Skin of body (tissue), 2 donors: ENCODE measurements around the gene DYNC1I2. TPM values are rescaled to one million over a fixed set of nuclear protein-coding genes. Genes with fewer than 3 reads are reported as not detected.
A peak's percentile ranks its signal among the peaks of the same experiment; 100 is the strongest.
"Not testable (repeated sequence)": the region's sequence is repeated elsewhere in the genome, so short reads cannot be mapped to it uniquely, and the experiment has no call there.

ENCODE experiments used
- DNase-seq: peaks from one replicate; lab custom pipeline; 2025; lab: John Stamatoyannopoulos, UW
- total RNA-seq: library from RNA; depleted of rRNA; stranded (reverse); fragments of >200 nt; gene quantifications from one replicate; pipeline ENCODE4 v1.2.3, GENCODE V29; 2014

DYNC1I2 gene
- total RNA-seq, 1 donor from 2014 or later: 98.7 TPM

DNA sequence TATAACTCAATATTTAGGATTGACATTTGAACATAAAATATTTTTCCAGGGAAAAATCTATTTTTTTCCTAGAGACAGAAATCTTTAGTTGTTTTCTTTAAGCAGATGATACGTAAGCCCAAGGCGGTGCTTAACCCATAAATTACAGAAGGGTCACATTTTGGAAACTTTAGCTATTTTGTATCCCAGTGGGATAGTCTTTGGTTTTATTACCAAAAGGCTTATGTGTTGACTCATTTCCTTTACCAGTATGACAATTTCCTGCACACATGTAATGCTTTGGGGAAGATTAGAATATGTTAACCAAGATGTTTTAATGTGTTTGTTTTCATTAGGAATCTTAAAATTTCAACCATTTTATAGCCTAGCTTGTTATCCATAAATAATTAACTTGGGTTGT, 24.8 kb downstream of the DYNC1I2 start:
- DNase-seq: peak; percentile 6

DNA sequence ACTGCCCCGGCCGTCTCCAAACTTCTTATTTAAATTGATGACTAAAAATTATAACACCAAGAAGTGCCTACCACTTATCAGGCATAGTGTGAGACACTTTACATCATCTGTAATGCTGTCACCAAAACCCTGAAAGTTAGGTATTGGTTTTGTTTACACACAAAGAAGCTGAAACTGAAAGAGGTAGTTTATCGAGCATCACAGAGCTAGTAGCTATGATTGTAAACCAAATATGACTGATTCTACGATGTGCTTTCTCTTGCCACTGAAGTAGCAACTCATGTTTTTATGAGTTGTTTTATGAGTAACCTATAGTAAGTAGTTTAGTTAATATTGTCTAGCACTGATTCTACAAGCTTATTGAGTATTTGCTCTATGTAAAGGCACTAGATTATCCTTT, 31.5 kb downstream of the DYNC1I2 start:
- DNase-seq: no peak

DNA sequence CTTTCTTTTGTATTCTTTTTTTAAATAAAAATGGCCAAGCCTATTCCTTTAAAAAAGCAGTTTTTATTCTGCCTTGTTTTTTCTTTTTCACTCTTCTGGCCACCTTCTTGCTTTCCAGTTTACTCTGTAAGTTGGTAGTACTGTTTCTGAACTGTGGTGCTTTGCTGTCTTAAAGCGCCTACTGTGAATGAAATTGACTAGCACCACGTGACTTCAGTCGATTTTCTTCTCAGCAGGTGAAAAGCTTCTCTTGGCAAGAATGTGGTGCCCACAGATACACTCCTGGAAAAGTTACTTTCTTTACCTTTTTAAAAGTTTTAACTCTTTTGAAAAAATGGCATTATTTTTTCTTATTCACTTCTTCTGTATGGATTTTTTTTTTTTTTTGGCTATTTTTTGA, 32.4 kb downstream of the DYNC1I2 start:
- DNase-seq: no peak

DNA sequence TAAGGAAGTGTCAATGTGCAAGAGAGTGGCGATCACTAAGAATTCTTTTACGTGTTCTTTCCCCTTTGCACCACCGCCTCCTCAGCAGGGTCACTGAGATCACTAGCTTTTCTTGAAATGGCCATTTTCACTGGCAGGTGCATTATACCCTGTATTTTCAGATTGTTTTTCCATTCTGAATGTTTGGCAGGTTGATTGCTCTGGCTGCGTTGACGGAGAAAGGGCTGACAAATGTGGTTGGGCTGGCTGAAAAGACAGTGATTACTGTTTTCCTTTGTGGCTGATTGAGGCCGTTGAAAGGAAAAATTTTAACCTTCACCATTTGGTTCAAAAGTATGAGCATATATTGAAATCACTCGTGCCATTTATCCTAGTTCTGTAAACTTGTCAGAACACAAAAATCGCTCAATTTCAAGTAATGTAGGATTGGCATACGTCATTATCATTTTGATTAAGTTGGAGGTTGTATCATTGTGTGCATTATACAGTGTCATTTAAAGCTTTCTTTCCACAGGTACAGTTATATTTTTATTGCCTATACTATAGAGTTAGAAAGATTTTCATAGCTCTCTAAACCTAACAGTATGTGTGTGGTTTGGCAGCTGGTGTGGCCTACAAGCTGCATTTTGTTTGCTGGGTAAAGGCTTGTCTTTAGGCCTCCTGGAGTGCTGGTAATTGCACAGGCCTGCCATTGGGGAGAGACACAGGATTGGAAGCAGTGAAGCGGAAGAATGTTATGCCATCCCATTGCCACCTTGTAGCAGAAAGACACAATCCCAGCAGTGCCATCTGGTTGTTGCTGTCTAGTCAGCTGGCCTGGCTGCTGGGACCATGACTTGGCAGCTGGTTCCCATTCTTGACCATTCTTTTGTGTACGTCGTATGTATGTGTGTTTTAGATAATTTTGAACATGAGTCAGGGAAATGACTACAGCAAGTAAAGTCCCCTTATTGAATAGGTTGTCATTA, 36.7 kb downstream of the DYNC1I2 start:
- DNase-seq: no peak

DNA sequence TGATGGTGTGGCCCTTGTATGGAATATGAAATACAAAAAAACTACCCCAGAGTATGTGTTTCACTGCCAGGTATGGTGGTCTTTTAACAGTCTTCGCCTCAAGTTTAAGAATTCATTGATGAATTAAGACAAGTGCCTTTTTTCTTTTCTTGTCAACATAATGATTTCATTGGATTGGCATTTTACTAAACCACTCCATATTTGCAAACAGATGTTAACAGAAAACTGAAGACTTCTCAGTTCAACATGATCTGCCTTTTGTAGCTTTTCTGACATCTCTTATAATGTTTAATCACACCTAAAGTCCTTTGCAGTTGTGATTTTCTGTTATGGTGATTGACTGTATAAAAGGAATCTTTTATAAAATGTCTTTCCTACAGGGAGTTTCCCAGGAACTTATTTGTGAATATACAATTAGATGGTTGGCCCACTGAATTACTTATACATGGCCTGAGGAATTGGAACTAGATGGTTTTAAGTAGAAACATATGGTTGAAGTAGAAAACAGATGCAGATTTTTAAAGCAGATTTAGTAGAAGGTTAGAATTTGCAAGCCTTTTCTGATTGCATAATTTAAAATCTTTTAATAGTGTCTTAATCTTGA, 39.7 kb downstream of the DYNC1I2 start:
- peak; percentile 62 for DNase-seq

DNA sequence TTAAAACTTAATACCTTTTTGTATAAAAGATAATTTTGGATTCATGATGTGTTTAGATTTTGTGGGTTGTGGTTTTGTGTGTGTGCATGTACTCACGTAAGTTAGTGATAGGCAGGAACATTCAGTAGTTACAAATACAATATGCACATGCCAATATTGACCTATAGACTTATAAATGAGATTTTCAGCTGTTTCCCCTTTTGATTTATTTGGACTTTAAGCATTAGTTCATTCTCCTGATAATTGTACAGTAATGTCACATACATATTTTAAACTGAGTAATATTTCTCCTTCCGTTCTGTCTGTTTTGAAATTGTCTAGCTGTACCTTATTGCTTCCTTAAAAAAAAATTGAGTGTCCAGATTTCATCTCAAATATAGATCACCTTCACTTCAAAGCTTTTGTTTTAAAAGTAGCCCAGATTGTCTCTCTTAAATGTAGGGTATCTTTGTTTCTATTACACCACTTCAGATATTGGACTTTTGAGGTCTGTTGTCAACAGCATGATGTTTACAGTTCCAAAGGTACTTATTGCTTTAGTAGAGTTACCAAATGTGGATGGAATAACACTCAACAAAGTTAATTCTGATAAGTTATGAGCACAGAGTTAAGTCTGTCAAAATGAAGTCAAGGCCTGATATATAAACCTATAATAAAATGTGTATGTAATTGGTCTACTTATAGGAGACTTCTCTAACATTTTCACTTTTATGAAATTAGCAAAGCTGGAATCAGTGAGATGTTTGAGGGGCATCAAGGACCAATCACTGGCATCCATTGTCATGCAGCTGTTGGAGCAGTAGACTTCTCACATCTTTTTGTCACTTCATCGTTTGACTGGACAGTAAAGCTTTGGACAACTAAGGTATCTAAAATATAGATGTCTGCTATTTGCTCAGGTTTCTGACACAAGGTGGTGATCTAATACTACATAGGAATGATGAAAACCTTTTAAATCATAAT, 42.0 kb downstream of the DYNC1I2 start:
- no peak for DNase-seq

DNA sequence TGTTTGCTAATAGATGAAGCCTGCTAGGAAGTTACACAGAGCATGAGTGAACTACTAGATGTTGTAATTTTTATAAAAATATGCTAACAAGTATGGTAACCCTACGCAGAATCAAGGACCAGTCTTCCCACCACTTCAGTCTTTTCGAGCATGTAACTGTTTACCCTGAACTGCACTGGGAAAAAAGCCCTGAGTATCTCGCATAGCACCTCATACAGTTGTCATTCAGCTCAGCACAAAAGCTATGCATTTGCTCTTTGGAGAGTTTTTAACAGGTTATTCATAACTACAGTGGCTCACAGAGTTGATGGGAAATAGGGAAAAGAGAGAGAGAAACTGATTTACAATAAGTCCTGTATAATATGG, 42.7 kb downstream of the DYNC1I2 start:
- DNase-seq: no peak

DNA sequence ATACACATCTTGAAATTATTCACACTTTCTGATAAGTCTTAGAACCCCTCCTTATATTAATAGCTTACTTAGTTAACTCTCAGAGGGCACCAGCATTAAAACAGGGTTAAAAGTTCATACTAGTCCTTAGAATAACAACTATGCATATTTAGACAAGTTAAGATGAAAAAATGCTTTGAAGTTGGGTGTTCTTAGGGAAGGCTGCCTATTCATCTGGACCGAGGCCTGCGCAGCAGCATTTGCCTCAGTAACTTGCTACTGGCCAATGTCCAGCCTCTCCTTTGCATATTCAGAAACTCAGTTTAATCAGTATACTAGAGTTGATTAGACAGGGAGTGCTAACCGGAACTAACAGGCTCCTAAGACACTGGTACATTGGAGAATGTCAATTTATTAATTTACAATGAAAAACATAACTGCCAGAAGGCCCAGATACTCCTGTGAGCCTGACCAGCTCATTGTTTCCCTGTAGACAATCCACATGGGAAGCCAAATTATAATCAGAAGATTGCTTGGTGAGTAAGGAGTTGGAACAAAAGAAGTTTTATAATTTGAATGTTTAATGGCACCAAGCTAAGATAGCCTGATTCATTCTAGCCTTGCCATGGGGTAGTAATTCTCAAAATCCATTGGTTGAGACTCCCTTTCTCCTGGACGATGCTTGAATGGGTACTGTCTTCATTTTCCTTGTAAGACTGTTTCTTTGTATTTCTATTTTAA, 48.9 kb downstream of the DYNC1I2 start:
- DNase-seq: no peak

DNA sequence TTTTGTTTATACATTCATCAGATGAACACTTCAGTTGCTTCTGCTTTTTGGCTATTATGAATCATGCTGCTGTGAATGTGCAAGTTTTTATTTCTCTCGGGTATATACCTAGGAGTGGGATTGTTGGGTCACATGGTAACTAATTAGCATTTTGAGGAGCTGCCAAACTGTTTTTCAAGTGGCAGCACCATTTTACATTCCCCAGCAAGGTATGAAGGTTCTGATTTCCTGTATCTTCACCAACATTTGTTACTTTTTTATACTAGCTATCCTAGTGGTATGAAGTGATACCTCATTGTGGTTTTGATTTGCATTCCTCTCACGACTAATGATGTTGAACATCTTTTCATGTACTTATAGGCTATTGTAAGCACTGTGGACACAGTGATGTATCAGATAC, 53.9 kb downstream of the DYNC1I2 start:
- no peak for DNase-seq

DNA sequence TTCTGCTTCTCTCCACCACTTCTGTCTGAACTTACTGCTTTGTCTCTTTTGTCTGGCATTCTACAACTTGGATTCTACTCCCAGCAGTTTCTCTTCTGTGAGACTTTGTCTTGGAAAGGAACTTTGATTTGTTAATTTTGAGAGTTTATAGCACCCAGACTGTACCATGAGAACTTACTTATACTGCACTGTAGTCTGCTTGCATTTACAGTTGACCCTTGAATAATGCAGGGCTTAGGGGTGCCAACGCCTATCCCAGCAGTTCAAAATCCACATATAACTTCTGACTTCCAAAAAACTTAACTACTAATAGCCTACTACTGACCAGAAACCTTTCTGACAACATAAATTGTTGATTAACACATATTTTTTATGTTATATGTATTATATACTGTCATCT, 55.5 kb downstream of the DYNC1I2 start:
- DNase-seq: no peak

DNA sequence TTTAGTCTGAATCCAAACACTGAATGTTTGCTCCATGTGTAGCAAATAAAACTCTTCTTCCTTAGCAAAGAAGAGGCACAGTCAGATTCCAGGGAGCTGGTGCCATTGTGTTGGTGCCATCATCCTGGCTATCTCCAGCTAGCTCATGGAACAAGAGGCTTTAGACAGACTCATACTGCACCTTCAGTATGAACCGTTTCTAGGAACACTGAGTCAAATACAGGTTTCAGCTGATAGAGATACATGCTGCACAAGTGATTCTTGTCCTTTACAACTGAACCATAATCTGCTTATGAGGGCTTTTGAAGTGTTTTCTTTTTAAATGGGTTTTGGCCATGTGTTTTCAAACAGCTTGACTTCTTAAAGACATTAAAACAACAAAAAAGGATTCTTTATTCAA, 57.9 kb downstream of the DYNC1I2 start:
- no peak for DNase-seq

DNA sequence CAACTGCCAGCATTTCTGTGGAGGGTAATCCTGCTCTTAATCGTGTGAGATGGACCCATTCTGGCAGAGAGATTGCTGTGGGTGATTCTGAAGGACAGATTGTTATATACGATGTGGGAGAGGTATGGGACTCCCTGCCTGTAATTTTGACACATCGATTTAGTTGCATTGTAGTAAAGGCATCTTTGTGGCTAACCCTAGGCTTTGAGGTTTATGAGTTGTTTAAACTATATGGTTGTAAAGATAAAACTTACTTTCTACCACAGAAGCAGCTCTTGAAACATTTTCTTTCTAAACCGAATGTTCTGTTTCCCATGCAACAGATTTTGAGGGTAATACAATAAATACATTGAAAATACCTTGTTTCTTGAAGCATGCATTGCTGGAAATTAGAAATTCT, 58.5 kb downstream of the DYNC1I2 start:
- no peak for DNase-seq

DNA sequence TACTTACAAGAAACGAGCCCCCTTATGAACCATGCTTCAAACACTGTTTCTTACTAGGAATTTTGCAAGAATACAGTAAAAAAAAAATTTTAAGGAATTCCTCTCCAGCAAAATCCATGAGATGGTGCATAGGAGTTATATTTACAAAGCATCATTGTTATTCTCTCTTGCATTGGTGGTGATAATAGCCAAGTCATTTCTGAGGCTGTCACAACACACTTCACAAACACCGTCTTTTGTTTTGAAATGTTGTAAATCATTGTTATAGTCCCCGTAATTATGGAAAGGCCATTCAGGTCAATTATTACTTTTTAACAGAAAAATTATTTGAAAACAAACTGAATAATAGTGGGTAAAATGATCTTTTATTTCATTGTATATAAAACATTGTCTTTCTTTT, 60.1 kb downstream of the DYNC1I2 start:
- DNase-seq: no peak

DNA sequence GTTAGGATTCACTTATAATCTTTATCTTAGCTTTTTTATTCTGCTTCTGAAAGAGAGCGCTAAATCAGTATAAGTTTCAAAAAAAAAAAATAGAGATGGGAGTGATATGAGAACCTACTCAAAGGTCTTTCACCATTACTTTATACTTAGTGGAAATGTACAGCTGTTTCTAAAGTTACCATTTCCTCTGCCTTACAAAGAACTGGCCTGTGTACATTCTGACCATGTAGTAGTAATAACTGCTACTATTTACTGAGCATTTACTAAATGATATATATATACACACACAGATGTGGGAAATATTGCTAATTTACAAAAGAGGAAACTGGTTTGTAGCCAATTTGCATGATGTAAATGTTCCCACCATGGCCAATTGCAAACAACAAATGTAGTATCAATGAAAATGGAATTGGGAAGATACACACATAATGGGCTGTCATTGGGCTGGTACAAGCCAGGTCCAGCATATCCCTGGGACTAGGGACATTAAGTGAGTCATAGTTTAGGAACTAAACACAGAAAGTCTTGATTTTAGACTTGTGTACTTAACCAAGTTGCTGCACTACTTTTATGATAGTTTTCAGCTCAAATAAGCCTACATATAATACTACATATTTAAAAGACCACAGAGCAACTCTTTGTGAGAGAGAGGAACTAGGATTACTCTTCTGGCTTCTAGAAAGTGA, 67.1 kb downstream of the DYNC1I2 start:
- DNase-seq: no peak

DNA sequence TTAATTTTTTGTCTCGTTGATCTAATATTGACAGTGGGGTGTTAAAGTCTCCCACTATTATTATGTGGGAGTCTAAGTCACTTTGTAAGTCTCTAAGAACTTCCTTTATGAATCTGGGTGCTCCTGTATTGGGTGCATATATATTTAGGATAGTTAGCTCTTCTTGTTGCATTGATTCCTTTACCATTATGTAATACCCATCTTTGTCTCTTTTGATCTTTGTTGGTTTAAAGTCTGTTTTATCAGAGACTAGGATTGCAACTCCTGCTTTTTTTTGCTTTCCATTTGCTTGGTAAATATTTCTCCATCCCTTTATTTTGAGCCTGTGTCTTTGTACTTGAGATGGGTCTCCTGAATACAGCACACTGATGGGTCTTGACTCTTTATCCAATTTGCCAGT, 71.5 kb downstream of the DYNC1I2 start:
- not testable (repeated sequence) for DNase-seq

DNA sequence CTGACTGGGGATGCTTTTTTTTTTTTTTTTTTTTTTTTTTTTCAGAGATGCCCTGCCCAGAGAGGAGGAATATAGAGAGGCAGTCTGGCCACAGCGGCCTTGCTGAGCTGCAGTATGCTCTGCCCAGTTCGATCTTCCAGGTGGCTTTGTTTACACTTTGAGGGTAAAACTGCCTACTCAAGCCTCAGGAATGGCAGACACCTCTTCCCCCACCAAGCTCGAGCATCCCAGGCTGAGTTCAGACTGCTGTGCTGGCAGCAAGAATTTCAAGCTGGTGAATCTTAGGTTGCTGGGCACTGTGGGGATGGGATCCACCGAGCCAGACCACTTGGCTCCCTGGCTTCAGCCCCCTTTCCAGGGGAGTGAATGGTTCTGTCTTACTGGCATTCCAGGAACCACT, 73.9 kb downstream of the DYNC1I2 start:
- not testable (repeated sequence) for DNase-seq

DNA sequence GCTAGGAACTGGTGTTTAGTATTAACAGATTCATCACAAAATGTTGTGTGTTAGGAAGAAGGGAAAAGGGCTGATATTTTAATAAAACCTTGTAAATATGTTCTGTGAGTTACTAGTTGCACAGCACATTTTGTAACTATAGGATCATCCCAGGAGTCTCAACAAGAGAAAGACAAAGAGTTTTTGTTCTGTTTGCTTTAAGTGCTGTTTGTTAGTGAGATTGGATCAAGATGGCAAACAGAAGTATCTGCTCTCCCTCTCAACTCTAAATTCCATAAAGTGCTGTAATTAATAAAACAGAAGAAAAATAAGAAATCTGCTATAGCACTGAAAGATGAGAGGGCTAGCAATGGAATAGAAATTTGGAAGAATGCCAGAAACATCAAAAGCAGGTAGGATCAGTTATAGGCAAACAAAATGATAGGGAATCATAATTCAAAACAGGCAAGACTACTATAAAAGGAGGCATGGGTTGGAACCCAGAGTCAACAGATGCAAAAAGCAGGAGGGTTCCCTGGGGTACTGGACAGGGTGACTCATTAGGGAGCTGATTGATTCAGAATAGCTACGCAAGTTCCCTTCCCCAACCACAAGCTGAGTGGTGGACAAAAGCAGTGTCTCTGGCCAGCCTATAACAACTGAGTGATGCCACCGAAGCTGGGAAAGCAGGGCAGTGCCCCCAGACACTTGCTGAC, 75.8 kb downstream of the DYNC1I2 start:
- DNase-seq: no peak

DNA sequence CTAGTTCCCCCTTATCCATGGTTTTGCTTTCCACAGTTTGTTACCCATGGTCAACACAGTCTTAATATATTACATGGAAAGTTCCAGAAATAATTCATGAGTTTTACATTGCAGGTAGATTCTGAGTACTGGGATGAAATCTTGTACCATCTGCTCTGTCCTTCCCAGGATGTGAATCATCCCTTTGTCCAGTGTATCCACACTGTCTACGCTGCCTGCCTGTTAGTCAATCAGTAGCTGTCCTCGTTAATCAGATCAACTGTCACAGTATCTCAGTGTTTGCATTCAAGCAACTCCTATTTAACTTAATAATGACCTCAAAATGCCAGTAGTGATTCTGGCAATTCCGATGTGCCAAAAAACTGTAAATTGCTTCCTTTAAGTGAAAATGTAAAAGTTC, 76.3 kb downstream of the DYNC1I2 start:
- DNase-seq: no peak

DNA sequence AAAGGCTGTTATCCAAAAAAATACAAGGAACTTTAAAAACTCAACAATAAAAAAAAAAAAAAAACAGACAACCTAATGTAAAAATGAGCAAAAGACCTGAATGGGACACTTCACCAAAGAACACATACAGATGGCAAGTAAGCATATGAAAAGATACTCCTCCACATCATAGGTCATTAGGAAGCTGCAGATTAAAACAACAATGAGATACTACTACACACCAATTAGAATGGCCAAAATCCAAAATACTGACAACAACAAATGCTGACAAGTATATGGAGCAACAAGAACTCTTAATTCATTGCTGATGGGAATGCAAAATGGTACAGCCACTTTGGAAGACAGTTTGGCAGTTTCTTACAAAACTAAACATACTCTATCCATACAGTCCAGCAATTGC, 84.2 kb downstream of the DYNC1I2 start:
- no peak for DNase-seq

DNA sequence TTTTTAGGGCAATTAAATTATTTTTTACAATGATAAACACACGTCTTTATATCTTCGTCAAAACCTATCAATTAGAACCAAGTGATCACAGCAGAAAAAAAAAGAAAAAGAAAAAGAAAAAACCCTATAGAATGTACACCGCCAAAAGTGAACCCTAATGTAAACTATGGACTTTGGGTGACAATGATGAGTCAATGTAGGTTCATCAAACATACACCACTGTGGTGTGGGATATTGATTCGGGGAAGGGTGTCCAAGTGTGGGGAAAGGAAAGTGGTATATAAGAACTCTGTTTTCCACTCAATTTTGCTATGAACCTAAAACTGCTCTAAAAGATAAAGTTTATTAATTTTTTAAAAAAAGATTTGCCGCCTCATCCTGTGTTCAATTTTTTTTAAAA, 85.1 kb downstream of the DYNC1I2 start:
- no peak for DNase-seq
